Forelimb muscle (tissue), 1 donor: ENCODE measurements around the gene PAK1IP1. TPM values are rescaled to one million over a fixed set of nuclear protein-coding genes. Genes with fewer than 3 reads are reported as not detected.
"Not testable (repeated sequence)": the region's sequence is repeated elsewhere in the genome, so short reads cannot be mapped to it uniquely, and the experiment has no call there.

Experiments
- DNase-seq: peaks from one replicate; pipeline ENCODE4 v3.0.0-alpha.2; 2013; ENCODE audit warnings: low read depth
- polyA plus RNA-seq: library from polyadenylated mRNA; unstranded; fragments of 120-200 nt; gene quantifications from one replicate; pipeline ENCODE4 v1.2.1, GENCODE V29; 2013; ENCODE audit not compliant: insufficient read length

PAK1IP1 gene
- polyA plus RNA-seq, 1 donor: 15.8 TPM

GRCh38 chr6:10690651-10691445, 3.9 kb upstream of the PAK1IP1 start:
- no peak for DNase-seq

DNA sequence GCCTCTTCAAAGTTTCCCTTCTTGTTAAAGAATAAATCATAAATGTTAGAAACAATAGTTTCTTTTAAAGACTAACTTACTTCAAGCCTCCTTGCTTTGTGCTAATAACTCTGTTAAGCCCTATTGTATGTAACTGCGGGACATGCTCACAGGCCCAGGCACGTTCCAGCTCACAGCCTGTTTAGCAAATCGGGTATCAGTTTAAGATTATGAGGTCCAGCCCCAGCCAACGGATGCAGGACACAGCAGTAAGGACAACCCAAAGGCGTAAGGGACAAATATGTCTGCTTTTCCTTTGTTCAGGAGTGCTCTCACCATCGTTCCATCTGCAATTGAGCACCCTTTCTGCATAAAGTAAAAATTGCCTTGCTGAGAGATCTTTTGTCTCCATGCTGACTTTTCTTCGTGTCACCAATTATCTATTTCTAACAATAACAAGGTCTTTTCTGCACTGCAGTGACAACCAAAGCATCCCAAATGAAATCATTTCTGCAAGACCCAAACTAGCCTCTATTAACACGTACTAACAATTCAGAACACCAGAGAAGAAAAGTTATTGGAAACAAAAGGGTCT, 1.7 kb upstream of the PAK1IP1 start:
- DNase-seq: no peak

DNA sequence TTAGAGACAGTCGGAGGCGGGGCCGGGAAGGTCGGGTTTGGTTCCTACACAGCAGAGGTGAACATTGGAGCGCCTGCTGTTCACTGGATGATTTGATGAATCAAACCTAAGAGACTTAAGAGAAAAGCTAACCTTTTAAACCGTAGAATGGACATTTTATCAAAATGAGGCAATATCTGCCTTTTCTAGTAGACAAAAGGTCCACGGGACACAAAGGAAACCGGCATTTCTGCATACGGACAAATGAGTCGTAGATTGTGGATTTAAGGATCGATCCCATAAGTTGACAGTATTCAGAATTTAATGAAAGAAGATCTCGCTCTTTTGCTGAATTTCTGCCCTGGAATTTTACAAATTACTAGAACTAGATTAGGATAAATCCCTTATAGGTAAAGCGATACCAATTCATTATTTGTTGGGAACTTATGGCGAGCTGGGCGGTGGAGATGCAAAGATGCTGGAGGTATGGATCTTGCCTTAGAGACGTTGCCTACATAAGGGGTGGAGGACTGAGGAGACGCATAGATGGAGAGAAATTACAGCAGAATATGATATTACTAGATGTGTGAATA, 400 bp downstream of the PAK1IP1 start:
- DNase-seq: no peak

GRCh38 chr6:10696655-10697054, 1.9 kb downstream of the PAK1IP1 start:
- no peak for DNase-seq

GRCh38 chr6:10713962-10714361, 19.2 kb downstream of the PAK1IP1 start:
- no peak for DNase-seq

GRCh38 chr6:10719296-10719963, 24.7 kb downstream of the PAK1IP1 start:
- DNase-seq: no peak

GRCh38 chr6:10719964-10720264, 25.1 kb downstream of the PAK1IP1 start:
- DNase-seq: no peak

GRCh38 chr6:10720265-10720959, 25.6 kb downstream of the PAK1IP1 start:
- no peak for DNase-seq

GRCh38 chr6:10720960-10721849, 26.4 kb downstream of the PAK1IP1 start:
- DNase-seq: not testable (repeated sequence)

GRCh38 chr6:10721850-10722569, 27.2 kb downstream of the PAK1IP1 start:
- DNase-seq: no peak

DNA sequence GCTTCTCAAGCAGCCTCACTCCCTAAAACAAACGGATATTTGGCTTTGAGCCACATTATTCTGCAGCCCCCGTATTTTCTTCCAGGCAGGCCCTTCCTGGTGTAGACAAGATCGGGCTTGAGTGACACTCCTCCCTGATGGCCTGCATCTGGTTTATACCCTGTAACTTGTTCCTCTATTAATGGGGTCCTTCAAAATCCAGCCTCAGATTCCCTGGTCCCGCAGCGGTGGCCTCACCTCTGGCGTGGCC, 27.7 kb downstream of the PAK1IP1 start:
- no peak for DNase-seq

GRCh38 chr6:10722820-10723566, 28.2 kb downstream of the PAK1IP1 start, which contains the start of gene TMEM14C:
Gene TMEM14C, plus strand, starts transcription at chr6:10723070. Its CDS starts 1,544 bp downstream, at chr6:10724614.
- peak; percentile 94 for DNase-seq

DNA sequence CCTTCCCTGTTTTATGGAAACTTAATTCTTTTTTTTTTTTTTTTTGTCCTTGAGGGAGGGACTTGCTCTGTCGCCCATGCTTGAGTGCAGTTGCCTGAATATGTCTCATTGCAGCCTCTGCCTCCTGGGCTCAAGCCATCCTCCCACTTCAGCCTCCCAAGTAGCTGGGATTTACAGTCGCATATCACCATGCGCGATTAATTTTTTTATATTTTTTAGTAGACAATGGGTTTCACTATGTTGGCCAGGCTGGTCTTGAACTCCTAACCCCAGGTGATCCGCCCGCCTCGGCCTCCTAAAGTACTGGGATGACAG, 28.8 kb downstream of the PAK1IP1 start:
- DNase-seq: no peak

DNA sequence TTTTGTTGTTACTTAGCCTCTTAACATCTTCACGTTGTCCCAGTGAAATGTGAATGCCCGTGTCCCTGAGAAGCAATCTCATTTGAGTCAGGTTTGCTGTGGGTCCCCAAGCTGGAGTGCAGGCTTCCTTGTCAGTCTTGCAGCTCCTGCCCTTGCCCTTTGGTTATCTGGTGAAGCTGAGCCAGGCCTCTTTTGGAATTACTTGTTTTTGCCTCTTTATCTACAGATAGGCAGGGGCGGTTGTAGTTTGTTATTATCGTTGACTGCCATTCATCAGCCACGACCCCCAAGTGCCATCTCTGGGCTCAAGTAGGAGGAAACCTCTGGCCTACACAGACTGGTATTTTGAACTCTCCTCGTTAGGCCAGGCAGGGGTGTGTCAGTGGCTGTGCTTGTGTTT, 30.3 kb downstream of the PAK1IP1 start:
- DNase-seq: no peak

DNA sequence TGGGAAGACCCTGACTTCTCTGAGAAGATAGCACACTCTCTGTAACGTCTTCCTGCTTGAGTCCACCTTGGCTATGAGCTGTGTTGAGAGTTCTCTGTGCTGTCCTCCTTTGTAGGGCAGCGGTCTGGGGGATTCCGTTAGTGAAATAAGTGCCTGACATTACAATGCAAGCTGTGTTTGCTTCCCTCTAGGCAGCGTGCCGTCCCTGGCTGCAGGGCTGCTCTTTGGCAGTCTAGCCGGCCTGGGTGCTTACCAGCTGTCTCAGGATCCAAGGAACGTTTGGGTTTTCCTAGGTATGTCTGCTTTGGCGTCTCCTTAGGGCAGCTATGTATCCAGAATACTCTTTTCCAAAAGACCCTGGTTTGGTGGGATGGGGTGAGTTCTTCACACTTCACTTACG, 30.9 kb downstream of the PAK1IP1 start:
- no peak for DNase-seq

DNA sequence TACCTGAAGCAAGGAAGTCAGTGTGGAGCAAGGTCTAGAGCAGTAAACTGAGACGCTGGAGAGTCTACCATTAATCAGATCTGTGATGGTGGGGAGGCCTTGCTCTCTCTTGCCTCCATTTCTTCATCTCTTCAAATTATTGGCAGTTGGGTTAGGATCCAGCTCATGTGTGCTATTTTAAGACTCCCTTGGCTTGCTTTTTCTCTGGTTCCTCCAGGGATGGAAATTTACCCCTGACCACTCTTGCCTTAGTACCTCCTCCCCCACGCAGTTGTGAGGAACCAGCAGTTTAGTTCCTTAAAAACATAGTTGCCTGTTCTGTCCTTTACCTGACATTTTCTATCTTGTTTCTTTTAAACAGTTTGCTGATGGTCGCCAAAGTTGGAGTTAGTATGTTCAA, 35.5 kb downstream of the PAK1IP1 start:
- no peak for DNase-seq

DNA sequence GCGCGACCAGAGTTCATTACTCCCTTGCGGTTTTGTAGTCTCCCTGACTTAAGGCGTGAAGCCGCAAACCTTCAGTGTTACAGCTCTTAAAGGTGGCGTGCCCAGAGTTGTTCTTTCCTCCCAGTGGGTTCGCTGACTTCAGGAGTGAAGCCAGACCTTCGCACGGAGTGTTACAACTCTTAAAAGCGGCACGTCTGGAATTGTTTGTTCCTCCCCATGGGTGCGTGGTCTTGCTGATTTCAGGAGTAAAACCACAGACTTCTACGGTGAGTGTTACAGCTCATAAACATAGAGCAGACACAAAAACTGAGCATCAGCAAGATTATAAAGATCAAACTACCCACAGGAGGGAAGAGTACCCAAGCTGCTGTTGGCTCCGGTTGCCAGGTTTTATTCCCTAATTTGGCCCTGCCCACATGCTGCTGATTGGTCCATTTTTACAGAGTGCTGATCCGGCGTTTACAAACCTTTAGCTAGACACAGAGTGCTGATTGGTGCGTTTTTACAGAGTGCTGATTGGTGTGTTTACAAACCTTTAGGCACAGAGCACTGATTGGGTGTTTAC, 38.5 kb downstream of the PAK1IP1 start:
- no peak for DNase-seq

GRCh38 chr6:10733863-10734262, 39.1 kb downstream of the PAK1IP1 start:
- DNase-seq: no peak

- no peak for DNase-seq
Measured at GRCh38 chr6:10736731-10737130, 42.0 kb downstream of the PAK1IP1 start.

DNA sequence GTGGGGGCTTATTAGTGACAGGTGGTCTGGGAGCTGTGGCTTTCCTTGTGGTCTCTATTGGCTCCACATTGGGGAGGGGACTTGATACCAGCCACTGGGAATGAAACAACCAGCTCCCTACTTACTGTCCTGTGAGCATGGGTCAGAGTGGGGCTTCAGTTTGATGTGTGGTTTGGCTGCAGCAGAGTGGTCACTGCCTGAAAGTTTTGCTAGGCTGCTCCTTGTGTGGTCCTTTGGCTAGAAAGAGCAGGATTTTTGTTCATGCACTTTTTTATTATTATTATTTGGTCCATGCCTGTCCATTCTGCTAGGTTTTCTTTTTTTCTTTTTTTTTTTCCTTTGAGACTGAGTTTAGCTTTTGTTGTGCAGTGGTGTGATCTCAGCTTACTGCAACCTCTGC, 45.3 kb downstream of the PAK1IP1 start:
- no peak for DNase-seq
